GM21717 (cell line): ENCODE results near the gene NT5C2.

Source experiments
- ATAC-seq: cut with Tn5 transposase; IDR thresholded peaks from one replicate; pipeline ENCODE4 v1.9.1; 2021; ENCODE audit warnings: mild to moderate bottlenecking, moderate library complexity; ENCODE audit not compliant: unreplicated experiment

Gene NT5C2

DNA sequence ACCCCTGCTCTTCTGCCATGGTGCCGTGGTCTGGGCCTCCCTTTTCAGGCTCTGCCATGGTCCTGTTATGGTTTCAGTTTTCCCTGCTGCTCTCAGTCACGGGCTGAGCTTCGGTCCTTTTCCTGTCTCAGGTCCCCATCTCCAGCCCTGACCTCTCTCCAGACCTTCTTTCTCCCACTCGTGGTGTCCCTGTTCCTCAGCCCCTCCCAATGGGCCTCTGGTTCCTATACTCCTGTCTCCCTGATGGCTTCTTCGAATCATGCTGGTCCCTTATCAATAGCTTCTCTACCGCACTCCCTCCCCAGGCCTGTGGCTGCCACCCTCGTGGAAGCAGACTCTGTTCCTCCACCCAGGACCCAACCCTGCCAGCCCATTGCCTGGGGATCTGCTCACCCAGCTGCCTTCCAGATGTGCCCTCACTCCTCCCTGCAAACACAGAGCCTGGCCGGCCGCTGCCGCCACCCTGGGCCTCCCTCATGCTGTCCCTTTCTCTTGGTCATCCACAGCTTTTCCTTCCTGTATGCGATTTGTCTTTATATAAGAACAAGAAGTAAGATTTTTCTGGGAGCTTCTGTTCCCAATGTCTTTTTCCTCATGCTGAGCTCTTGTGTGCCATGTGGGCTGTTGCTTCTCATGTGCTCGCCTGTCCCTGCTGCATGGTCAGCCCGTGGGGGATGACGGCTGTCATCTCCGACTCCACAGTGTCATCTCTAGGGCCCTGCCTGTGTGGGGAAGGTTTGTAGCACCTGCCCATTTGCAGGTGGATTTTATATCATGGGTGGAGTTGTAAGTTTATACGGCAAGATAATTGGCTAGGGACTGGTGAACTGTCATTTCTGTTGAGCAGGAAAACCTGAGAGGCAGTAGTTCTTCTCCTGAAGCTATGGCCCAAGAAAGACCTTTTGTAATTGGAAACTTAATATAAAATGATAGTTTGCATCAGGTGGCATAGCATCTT, 126.7 kb downstream of the NT5C2 start:
- ATAC-seq: no peak

GRCh38 chr10:103064956-103065355, 128.1 kb downstream of the NT5C2 start:
- no peak for ATAC-seq

GRCh38 chr10:103062854-103063590, 130.1 kb downstream of the NT5C2 start:
- ATAC-seq: no peak

DNA sequence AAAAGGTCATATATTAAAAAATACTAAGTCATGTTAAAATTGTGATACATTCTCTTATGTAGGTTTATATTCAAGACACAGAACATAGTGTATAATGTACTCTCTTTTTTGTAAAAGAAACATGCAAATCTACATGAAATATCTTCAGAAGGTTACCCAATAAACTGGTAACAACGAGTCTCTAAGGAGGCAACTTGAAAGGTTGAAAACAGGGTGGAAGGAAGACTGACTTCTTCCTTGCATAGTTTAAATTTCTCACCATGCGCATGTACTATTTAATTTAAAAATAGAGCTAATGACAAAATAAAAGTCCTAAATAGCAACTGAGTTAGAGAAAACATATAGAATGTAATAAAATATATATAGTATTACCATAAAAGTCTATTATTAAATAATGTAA, 132.5 kb downstream of the NT5C2 start:
- no peak for ATAC-seq

GRCh38 chr10:103058034-103058433, 135.0 kb downstream of the NT5C2 start:
- no peak for ATAC-seq

- ATAC-seq: no peak
Observed at GRCh38 chr10:103055105-103055504, 138.0 kb downstream of the NT5C2 start.

- ATAC-seq: no peak
Observed at GRCh38 chr10:103054621-103055020, 138.5 kb downstream of the NT5C2 start.

- ATAC-seq: no peak
Observed at GRCh38 chr10:103053659-103054581, 139.2 kb downstream of the NT5C2 start.

- ATAC-seq: no peak
Observed at GRCh38 chr10:103049237-103049636, 143.8 kb downstream of the NT5C2 start.

GRCh38 chr10:103047381-103047780, 145.7 kb downstream of the NT5C2 start:
- ATAC-seq: no peak

DNA sequence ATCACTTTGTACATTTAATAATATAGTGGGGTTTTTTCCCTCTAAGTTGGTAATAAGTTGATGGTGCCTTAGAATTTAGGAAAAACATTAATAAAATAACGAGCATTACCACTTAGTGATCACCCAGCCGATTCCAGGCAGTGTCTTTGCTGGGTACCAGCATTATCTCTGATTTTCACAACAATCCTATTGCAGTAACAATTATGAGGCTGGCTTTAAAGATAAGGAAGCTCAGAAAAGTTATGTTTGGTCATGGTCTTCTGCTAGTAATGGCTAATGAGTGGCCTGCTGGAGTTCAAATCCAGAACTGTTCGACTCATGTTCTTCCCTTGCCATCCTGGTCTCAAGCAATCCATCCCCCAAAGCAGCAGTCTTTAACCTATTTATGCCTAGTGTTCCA, 147.1 kb downstream of the NT5C2 start:
- no peak for ATAC-seq

- ATAC-seq: no peak
Observed at GRCh38 chr10:103044942-103045489, 148.1 kb downstream of the NT5C2 start.

DNA sequence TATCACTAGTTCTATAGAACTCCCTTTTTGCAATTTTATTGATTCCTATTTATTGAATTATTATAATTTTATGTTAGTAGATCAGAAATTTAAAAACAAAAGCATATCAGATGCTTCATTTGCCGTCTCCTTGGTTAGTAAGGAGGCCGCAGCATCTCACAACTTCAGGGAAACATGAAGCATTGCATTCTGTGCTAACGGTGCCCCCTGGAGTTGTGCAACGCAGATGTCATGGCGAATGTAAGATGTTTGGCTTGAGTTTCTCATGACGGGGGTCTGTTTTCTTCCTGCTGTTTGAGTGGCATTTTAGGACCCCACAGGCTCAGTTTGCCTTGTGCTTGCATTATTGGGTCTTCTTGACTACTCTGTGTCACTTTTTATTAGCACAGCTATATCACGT, 150.2 kb downstream of the NT5C2 start:
- ATAC-seq: no peak

DNA sequence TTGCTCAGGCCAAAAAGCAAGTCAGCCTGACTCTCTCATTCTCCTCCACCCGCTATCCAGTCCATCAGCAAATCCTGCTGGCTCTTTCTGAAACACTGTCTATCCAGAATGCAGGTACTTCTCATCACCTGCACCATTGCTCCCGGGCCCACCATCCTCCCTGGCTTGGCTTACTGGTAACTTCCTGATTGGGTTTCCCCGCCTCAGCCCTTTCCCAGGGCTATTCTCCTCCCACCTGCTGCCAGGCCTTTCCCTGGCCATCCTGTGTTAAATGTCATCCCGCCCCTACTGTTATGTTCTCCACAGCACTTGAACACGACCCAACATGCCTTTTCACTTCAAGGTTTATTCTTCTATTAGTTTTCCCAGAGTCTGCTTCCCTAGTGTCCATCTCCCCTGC, 150.9 kb downstream of the NT5C2 start:
- ATAC-seq: no peak

GRCh38 chr10:103041391-103041790, 151.7 kb downstream of the NT5C2 start:
- ATAC-seq: no peak

- no peak for ATAC-seq
Observed at GRCh38 chr10:103040418-103040817, 152.7 kb downstream of the NT5C2 start.

DNA sequence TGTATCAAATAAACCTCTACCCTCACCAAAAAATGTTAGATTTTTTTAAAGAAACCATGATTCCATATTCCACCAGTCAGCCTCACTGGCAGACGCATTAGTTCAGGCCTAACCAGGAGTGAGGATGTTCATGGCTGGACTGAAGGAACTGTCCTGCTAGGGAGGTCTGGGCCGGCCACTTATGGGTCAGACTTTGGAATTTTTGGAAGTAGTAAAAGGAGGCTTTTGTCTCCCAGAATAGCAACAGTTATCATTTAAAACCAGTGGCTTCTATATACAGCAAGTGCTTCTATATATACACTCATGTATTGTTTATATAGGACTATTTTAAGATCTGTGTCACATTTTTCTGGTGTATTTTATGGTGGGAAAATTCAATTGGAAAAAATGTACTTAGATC, 154.5 kb downstream of the NT5C2 start:
- ATAC-seq: no peak
